Breast epithelium (tissue), 4 donors: ENCODE data around the gene VIP. TPM values are rescaled to one million over a fixed set of nuclear protein-coding genes. Genes with fewer than 3 reads are reported as not detected.

Experiments
- DNase-seq, 2 donors: peaks; one replicate each; pipeline ENCODE4 v3.0.0-alpha.2; 2019; ENCODE audit warnings: low spot score in 2 of 2
- H3K27ac ChIP-seq, 2 donors: fragments of 200-600 bp; sonication (generic) in 1 of 2; one replicate each; pipeline ENCODE4 v1.5.1; 2016 to 2019; ENCODE audit warnings: mild to moderate bottlenecking in 1 of 2
- H3K27me3 ChIP-seq, 2 donors: fragments of 200-600 bp; sonication (generic) in 1 of 2; one replicate each; pipeline versions ENCODE4 v1.5.1 to v1.6.0; 2017 to 2019; ENCODE audit warnings: control low read depth in 1 of 2, mild to moderate bottlenecking in 1 of 2
- H3K36me3 ChIP-seq: fragments of 200-600 bp; one replicate; pipeline ENCODE4 v1.5.1; 2019
- H3K4me1 ChIP-seq, 2 donors: fragments of 200-600 bp; sonication (generic); one replicate each; pipeline ENCODE4 v1.5.1; 2016 to 2019; ENCODE audit warnings: control low read depth in 1 of 2
- H3K4me3 ChIP-seq, 3 donors: fragments of 200-600 bp; sonication (generic); 1 replicate in 2 of 3; 2 replicates in 1 of 3; pipeline ENCODE4 v1.5.1; 2016 to 2019; ENCODE audit warnings: mild to moderate bottlenecking in 3 of 3, moderate library complexity in 2 of 3
- H3K9me3 ChIP-seq, 2 donors: fragments of 200-600 bp; sonication (generic) in 1 of 2; one replicate each; pipeline ENCODE4 v1.5.1; 2016 to 2019; ENCODE audit warnings: control low read depth in 1 of 2
- CTCF ChIP-seq, 3 donors: fragments of 450-650 bp; IDR thresholded peaks; one replicate each; pipeline ENCODE4 v1.5.1; 2016 to 2017; ENCODE audit warnings: antibody characterized with exemption in 3 of 3, mild to moderate bottlenecking in 3 of 3, moderate library complexity in 3 of 3
- POLR2A ChIP-seq: fragments of 450-650 bp; IDR thresholded peaks from one replicate; pipeline ENCODE4 v1.6.1; 2016; ENCODE audit warnings: antibody characterized with exemption, mild to moderate bottlenecking, moderate library complexity
- POLR2AphosphoS5 ChIP-seq, 3 donors: sonication (generic); formaldehyde crosslinking; IDR thresholded peaks; one replicate each; pipeline ENCODE4 v1.6.1; 2017; ENCODE audit warnings: antibody characterized with exemption in 3 of 3
- intact Hi-C: fragments of 100-400 bp; cut with DNase I; formaldehyde crosslinking; loops from one replicate; pipeline ENCODE4 v1.15.1; 2023; ENCODE audit warnings: low total_unique reads
- total RNA-seq, 3 donors: library from RNA; depleted of rRNA; stranded (reverse); fragments of >200 nt; gene quantifications; one replicate each; pipeline ENCODE4 v1.1.0, GENCODE V29; 2016

Gene VIP
- total RNA-seq, 3 donors from 2014 or later = 0.48 to 1.5 (median 0.98) TPM

- no peaks in the 10 kb centered on the region for H3K4me1 ChIP-seq
- intact Hi-C loops = no loop called here
- no peak for DNase-seq
These were observed 1.8 kb upstream of the VIP start for GRCh38 chr6:152748843-152749242.

GRCh38 chr6:152749336-152749735 lies 1.3 kb upstream of the VIP start:
- intact Hi-C loops = no loop called here
- Histone ChIP-seq H3K27ac (no peak overlapping the region), H3K9me3 (no peaks in the 10 kb centered on the region), H3K4me3 (no peak overlapping the region), H3K36me3 (no peaks in the 10 kb centered on the region), H3K4me1 (no peaks in the 10 kb centered on the region), H3K27me3 (no peaks in the 10 kb centered on the region)
- no peak for TF ChIP-seq POLR2A
- TF ChIP-seq CTCF (IDR thresholded peaks at IDR 0.05) = no peak
- TF ChIP-seq POLR2AphosphoS5 (IDR thresholded peaks at IDR 0.05) = no peak
- no peak for DNase-seq

More at GRCh38 chr6:152748843-152749242, 1.8 kb upstream of the VIP start:
- H3K36me3 ChIP-seq = no peaks in the 10 kb centered on the region
- H3K4me3 ChIP-seq = no peak overlapping the region
- no peak overlapping the region for H3K27ac ChIP-seq
- TF ChIP-seq CTCF (IDR thresholded peaks at IDR 0.05) (no peak), POLR2A (no peak), POLR2AphosphoS5 (IDR thresholded peaks at IDR 0.05) (no peak)
- H3K9me3 ChIP-seq = no peaks in the 10 kb centered on the region
- H3K27me3 ChIP-seq = no peaks in the 10 kb centered on the region

GRCh38 chr6:152765331-152765730 lies 14.7 kb downstream of the VIP start:
- TF ChIP-seq CTCF (IDR thresholded peaks at IDR 0.05) (no peak), POLR2A (no peak), POLR2AphosphoS5 (IDR thresholded peaks at IDR 0.05) (no peak)
- H3K27ac ChIP-seq = no peak overlapping the region
- no peaks in the 10 kb centered on the region for H3K4me1 ChIP-seq
- intact Hi-C loops = no loop called here
- no peaks in the 10 kb centered on the region for H3K27me3 ChIP-seq
- no peak for DNase-seq
- H3K9me3 ChIP-seq = no peaks in the 10 kb centered on the region
- no peak overlapping the region for H3K4me3 ChIP-seq
- H3K36me3 ChIP-seq = no peaks in the 10 kb centered on the region

- Histone ChIP-seq H3K4me3 (no peak overlapping the region), H3K9me3 (no peaks in the 10 kb centered on the region), H3K27me3 (no peaks in the 10 kb centered on the region), H3K27ac (no peak overlapping the region), H3K36me3 (no peaks in the 10 kb centered on the region), H3K4me1 (no peaks in the 10 kb centered on the region)
- DNase-seq = no peak
- intact Hi-C loops = no loop called here
- no peak for TF ChIP-seq CTCF (IDR thresholded peaks at IDR 0.05)
- TF ChIP-seq POLR2A = no peak
- TF ChIP-seq POLR2AphosphoS5 (IDR thresholded peaks at IDR 0.05) = no peak
These were observed 18.6 kb downstream of the VIP start for GRCh38 chr6:152769159-152769558.

- no peak for DNase-seq
- Histone ChIP-seq H3K27me3 (no peaks in the 10 kb centered on the region), H3K4me3 (no peak overlapping the region), H3K36me3 (no peaks in the 10 kb centered on the region), H3K4me1 (no peaks in the 10 kb centered on the region), H3K9me3 (no peaks in the 10 kb centered on the region), H3K27ac (no peak overlapping the region)
- intact Hi-C loops = no loop called here
- TF ChIP-seq POLR2AphosphoS5 (IDR thresholded peaks at IDR 0.05) = no peak
- no peak for TF ChIP-seq POLR2A
- TF ChIP-seq CTCF (IDR thresholded peaks at IDR 0.05) = no peak
These were observed 19.4 kb downstream of the VIP start for GRCh38 chr6:152769993-152770392.
